Gastroesophageal sphincter (tissue), 3 donors: ENCODE measurements around the gene TREH.

Experiments used
- CTCF ChIP-seq, 4 experiments: fragments of 200-600 bp in 2 of 4; fragments of 450-650 bp in 2 of 4; sonication (generic) in 1 of 4; IDR thresholded peaks; one replicate each; pipeline ENCODE4 v1.5.1; 2017 to 2019; ENCODE audit warnings: antibody characterized with exemption in 4 of 4, mild to moderate bottlenecking in 2 of 4, moderate library complexity in 2 of 4
- EP300 ChIP-seq: sonication (generic); formaldehyde crosslinking; IDR thresholded peaks from one replicate; pipeline ENCODE4 v1.6.1; 2017; ENCODE audit warnings: antibody characterized with exemption, mild to moderate bottlenecking
- POLR2A ChIP-seq, 2 donors: fragments of 450-650 bp; IDR thresholded peaks; one replicate each; pipeline ENCODE4 v1.6.1; 2017; ENCODE audit warnings: antibody characterized with exemption in 2 of 2, mild to moderate bottlenecking in 2 of 2, moderate library complexity in 1 of 2
- POLR2AphosphoS5 ChIP-seq: sonication (generic); formaldehyde crosslinking; IDR thresholded peaks from one replicate; pipeline ENCODE4 v1.6.1; 2017; ENCODE audit warnings: antibody characterized with exemption

DNA sequence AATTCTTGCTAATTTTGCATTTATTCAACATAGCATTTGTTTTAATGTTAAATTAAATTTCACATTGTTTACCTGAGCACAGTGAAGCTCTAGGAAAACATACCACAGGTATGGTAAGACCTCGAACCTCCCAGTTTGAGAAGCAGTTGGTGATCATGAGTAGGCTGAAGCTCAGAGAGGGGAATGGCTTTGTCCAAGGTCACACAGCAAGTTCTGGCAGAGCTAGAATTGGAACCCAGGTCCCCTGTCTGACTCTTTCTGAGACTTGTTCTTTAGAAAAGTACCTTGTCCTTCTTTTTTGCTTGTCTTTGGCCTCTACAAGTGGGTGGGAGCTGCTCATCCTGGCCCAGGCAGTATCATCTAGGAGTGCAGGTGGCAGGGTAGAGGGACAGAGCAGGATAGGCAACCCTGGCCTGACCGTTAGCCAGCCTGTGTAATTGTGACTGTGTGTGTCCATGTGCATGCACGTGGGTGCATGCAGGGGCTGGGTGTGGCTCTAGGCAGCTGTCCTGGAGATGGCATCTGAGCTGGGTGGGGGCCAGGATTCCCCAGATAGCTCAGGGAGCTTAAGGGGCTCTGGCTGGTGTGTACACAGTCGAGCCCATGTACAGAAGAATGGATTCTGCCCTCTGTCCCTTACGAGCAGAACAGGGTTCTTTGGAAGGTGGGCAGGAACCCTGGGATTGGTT lies 50.4 kb downstream of the TREH start:
- TF ChIP-seq CTCF (IDR thresholded peaks at IDR 0.05) (no peak), POLR2A (IDR thresholded peaks at IDR 0.05) (no peak), EP300 (no peak), POLR2AphosphoS5 (no peak)
